Stimulated activated CD4-positive, alpha-beta T cell treated with anti-CD3 and anti-CD28 coated beads, Interleukin-2, amount 100 ng/mL, for 48 hours (primary cell): ENCODE data around the gene FMOD.

Source experiments
- DNase-seq, 2 donors: peaks; one replicate each; pipeline ENCODE4 v3.0.0-alpha.2; 2020

The FMOD gene

DNA sequence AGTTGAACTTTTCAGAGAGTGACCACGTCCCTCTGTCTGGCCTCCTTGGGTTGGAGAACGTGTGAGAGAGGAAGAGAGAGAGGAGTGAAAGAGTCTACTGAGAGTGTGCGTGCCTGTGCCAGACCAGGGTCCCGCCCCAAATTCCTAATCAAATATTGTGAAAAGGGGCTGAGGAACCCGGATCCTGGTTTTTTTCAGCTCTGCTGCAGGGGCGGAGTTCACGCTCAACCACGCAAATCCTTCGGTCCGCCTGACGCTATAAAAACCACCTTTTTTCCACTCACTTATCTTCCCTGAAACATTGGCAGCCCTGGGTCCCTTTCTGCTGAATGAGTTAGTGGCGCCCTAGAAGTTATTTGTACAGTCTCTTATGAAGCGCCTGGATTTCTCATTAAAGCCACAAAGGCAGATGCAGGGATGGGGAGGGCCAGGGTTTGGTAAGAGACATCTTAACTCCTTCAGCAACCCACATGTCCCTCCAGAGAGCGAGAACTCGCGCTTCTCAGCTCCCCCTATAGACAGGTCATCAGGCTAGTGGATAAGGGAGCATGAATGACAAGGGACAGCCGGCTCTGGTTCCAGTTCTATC, at the start of gene FMOD:
FMOD (minus strand) TSS at position 86 of the 589 bp plus-strand sequence. CDS start 2,852 bp downstream, outside the sequence.
- no peak for DNase-seq

DNA sequence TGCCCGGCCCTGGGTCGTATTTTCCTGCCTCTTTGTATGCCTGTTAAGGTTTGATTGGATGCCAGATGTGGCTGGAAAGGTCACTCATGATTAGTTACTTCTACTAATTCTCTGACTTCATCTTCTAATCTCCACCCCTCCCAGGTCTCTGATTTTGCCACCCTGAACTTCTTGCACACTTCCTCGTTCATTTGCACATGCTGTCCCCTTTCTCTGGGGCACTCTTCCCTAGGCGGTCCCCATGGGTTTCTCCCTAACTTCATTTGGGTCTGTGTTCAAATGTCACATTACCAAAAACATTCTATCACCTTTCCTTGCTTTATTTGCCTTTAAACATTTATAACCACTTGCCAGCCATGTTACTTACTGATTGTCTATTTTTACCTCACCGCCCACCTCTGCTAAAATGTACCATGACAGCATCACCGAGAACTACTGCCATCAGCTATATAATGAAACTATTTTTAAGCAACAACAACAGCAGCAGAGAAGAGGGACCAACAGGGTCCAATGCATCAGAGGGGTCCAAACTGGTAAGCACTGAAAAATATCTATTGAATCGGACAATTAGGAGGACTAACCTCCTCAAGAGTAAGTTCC, 45.8 kb upstream of the FMOD start:
- DNase-seq = no peak

DNA sequence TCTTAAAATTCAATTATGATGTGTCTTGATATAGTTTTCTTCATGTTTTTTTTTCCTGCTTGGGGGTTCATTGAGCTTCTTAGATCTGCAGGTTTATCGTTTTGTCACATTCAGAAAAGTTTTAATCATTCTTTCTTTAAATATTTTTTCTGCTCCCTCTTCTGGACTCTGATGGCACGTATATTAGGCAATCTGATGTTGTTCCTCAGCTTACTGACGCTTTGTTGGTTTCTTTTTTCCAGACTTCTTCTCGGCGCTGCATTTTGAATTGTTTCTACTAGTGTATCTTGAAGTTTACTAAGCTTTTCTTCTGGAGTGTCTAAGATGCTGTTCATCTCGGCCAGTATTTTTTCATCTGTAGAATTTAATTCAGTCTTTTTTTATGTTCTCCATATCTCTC, 44.8 kb upstream of the FMOD start:
- DNase-seq = no peak

DNA sequence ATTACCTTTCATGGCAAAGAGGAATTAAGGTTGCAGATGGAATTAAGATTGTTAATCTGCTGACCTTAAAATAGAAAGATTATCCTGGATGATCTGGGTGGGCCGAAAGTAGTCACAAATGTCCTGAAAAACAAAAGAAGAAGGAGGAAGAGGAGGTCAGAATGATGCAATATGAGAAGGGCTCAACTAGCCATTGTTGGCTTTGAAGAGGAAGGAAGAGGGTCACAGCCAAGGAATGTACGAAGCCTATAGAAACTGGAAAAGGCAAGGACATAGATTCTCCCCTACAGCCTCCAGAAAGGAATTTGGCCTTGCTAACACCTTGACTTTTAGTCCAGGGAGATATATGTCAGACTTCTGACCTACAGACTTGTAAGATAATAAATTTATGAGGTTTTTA, 39.4 kb upstream of the FMOD start:
- DNase-seq = no peak

DNA sequence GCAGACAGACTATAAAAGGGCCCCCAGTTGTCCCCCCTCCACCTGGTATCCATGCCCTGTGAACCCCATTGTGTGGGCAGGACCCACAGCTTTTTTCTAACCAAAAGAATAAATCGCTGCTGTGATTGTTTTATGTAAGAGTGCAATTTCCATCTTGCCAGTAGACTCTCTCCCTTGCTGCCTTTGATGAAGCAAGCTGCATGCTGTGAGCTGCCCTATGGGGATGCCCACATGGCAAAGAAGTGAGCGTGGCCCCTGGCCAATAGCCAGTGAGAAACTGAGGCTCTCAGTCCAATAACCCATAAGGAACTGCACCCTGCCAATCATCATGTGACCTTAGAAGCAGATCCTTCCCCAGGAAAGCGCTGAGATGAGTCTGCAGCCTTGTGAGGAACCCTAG, 37.8 kb upstream of the FMOD start:
- DNase-seq = no peak

DNA sequence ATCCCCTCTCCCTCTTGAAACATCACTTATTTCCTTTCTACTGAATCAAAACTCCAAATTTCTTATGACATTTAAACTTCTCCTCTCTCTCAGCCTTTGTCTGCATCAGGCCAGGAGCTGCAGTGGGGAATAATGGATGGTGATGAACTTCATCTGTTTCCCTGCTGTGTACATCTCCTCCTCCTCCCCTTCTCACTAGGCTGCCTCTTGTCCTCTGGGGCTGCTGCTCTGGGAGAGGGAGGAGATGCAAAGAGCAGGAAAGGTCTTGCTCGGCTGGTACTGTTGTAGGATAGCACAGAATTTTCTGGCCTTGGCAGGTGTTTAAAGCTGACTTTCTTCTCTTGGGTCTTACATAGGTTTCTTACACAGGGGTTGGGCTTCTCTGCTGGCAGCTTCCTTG, 31.1 kb upstream of the FMOD start:
- DNase-seq = no peak

DNA sequence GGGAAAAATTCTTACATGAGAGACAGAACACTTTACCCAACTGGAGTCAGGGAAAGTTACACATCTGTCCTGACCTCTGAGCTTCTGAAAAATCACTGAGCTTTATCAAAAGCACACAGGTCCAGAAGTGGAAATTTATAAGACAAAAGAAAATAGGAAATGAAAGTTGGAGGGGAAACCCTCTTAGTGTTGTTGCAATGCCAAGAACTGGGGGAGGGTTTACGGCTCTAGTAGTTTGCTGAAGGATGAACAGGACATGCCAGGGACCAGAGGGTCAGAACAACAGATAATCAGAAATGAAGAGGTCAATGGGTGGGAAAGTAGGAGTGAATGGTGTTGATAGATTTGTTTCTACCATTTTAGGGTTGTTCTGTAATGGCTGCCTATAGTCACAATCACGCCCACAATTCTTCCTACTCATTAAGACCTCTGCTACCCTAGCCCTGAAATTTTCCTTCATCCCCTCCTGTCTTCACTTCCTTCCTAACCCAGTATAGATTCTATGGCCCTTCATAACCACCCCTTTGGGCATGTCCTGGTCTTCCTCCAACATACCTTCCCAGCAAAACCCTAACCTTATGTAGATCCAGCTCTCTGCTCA, 30.3 kb upstream of the FMOD start:
- no peak for DNase-seq

DNA sequence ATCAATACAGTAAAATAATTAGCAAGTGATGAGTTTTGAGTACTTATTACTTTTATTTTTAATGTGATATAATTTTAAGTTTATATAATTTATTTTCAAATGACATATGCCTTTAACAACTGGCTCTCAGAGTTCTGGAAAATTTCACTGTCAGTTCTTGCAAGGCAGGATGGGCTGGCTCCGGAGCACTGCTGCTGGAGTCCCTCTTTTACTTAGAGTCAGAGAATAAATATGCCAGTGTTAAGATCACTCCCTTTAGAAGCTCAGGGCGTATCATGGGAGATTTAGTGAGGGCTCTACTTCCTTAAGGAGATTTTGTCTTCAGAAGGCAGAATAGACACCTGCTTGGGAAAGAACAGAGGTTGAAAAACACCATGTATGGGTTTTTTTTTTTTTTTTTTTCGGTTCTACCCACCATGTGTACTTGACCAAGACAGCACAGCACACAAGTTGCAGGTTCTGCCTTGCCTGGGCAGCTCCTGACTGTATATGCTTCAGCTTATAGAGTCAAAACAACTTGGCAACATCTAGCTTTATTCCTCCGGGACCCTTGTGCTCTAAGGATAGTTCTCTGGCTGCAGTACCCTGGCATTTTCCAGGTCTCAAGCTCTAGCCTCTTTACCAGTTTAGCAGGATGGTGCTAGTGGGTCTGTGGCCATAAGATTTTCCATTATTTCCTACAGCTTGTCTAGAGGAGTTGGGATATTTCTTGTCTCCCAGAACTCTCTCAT, 29.7 kb upstream of the FMOD start:
- no peak for DNase-seq

DNA sequence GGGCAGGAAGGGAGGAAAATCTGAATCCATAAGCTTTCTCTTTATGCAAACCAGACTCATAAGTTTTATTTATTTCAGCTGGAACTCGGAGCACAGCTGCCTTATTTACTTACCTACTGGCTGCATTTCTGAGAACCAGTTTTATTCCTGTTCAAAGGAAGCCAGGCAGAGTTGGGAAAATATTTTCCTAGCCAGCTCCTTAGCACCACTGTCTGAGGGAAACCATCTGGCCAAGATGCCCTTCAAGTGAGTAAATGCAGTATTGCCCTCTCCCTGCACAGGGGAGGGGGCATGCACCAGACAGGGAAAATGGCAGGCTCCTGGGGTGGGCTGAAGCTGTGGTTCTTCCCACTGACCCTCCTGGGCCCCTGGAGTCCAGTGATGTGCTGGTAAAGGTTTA, 28.9 kb upstream of the FMOD start:
- no peak for DNase-seq

DNA sequence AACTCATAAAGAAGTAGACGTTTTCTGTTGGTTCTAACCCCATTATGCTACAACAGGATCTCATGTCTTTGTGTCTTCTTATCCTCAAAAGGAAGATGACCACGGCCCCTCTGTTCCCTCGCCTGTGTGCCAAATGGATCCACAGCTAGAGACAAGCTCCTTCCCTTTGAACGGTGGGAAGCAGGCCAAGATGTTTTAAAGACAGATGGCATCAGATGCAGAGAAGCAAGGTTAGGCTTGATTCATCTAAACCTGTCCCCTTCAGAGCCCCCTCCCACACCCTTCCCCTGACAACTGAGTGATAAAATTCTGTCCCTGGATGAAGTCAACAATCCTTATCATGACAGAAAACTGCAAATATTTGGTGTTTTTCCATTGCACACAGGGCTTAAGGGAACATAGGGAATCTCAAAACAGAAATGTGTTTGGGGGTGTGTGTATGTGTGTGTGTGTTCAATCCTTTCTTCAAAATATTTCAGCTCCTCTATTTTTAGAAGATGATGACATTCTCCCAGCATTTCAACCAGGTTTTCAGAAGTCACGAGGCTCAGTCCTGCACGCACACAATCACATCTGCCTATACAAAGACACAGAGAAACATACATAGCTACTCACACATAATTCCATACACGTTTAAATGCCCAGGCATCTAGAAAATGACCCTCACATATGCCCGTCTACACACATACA, 27.8 kb upstream of the FMOD start:
- DNase-seq = no peak

DNA sequence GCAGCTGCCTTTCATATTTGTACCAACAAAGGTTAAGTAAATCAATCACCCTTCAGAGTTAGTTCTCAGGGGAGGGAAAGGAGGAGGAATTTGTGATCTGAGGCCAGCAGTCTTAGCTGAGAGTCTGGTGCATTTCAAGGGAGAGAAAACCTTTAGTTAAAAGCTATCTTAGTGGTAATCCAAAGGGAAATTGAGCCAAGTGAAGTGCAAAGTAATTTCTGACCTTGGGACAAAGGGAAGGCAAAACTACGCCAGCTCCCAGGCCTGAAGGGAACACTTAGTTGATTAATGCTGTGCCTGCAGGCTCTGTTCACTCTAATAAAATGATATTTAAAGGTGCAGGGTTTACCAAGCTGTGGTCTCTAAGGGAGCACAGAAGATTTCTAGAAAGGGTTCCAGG, 23.1 kb upstream of the FMOD start:
- no peak for DNase-seq

DNA sequence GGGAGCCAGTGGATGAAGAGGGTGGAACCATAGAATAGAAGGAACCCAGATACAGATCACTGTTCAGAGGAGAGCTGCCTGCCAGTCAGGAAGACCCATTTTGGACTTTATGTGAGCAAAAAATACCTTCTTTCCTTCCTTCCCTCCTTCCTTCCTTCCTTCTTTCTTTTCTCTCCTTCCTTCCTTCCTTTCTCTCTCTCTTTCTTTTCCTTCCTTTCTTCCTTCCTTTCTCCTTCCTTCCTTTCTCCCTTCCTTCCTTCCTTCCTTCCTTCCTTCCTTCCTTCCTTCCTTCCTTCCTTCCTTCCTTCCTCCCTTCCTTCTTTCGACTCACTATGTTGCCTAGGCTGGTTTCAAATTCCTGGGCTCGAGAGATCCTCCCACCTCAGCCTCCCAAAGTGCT, 22.1 kb upstream of the FMOD start:
- no peak for DNase-seq

DNA sequence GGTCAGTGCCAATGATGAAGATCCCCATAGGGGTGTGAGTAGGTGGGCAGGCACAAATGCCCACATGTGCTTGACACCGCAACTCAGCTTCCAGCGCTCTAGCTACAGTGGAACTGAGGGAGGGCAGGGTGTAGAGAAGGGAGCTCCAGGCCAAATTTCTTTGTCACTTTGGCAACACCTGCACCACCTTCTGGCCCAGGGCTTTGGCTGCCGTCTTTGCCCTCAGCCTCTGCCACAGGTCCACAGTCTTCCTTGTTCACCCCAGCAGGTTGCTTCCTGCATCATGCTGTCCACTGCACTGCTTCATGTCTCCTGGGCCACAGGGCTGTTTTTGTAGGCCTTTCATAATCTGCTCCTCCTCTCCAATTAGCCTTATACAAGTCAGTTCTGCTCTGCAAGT, 20.4 kb upstream of the FMOD start:
- DNase-seq = no peak

DNA sequence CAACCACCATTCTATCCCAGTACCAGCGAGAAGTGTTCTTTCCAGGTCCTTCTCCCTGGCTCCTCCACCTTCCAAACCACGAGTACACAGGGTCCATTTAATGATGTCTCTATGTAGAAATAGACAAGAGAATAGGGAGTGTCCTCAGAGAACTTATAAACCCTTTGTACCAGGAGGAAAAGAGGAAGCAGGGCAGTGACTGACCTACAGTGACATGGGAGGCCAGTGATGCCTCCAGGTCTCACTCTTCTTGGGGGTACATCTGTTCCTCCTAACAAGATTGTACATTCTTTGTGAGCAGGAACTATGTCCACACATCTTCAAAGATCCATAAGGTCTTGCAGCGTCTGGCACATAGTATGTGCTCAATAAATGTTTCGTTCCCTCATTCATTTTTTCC, 18.7 kb upstream of the FMOD start:
- no peak for DNase-seq

DNA sequence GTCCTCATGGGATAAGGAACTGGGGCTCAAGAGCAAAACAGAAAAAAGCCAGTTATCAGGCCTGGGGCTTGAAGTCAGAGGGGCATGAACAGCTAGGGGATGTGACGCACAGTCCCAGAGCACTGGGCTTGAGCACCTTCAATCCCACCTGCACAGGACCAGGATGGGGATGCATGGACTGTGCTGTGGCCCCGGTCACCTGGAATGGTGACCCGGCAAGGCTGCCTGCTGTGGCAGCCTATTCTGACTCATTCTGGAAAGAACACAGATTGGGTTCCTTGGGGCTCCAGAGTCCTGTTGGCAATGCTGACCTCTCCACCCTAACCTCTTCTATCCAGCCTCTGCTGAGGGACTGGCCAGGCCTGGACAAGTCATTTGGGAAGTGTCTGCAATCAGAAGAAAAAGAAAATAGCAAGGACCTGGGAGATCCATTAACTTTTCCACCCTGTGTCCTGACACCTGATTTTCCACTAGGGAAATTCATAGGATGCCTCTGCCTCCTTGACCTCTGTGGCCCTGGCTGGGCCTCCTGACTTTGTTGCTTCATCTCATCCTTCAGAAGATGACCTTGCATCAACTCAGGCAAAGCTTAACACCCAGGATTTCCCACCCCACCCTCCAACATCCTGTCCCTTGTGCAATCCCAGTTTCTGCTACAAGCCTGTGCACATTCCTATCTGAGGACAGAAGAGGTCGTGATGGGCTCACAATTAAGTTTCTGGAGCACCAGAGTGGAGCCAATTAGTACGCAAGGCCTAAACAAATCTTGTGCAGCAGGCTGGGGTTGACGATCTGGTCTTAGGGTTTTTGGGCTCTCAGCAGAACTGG, 17.9 kb upstream of the FMOD start:
- DNase-seq = no peak

DNA sequence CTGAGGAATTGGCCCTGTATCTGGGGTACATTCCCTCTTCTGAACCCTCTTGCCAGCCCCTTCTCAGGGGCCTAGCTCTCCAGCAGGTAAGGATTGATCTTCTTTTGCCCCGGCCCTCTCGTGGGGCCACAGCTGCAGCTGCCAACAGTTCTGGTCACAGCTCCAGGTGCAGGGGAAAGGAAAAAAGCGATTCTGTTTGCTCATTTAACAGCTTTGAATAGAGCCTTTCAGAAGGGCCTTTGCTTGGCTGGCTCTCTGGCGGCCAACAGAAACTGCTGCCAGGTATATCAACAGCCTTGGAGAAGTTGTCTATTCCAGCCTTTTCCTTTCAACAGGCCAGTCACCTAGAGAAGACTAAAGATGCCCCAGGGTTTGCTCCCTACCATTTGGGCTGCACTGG, 16.1 kb upstream of the FMOD start:
- no peak for DNase-seq

DNA sequence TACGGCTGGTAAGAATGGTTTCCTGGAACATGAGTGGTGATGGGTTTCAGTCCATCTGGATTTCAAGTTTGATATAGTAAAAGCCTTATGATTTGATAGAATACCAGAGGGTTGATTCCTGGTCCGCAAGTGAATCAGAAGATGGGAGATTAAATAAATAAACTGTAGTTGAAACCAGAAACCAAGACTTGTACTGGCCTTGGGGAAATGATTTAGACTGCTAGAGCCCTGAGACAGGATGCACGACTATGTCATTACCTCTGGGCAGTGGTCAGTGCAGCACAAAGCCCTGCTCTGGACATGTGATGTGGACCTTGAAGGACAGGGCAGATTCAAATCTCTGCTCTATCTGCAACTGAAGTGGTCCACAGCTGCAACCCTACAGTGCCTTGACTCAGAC, 15.6 kb upstream of the FMOD start:
- no peak for DNase-seq

DNA sequence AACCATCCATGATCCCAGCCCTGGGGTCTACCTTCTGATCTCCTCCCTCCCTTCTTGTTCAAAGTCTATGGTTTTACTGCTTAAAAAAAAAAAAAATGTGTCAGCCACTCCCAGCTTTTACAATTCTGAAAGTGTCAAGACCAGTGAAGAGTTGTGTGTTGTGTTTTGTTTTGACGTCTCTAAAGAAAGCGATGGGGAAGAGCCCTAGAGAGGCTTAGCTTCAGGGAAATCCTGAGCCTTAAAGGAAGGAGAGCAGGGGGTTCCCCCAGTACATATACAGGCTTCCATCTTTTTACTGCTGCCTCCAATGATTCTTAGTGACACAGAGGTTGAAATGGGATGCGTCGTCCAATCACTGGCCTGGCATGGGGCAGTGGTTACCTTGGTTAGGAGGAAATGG, 13.9 kb upstream of the FMOD start:
- DNase-seq = no peak

DNA sequence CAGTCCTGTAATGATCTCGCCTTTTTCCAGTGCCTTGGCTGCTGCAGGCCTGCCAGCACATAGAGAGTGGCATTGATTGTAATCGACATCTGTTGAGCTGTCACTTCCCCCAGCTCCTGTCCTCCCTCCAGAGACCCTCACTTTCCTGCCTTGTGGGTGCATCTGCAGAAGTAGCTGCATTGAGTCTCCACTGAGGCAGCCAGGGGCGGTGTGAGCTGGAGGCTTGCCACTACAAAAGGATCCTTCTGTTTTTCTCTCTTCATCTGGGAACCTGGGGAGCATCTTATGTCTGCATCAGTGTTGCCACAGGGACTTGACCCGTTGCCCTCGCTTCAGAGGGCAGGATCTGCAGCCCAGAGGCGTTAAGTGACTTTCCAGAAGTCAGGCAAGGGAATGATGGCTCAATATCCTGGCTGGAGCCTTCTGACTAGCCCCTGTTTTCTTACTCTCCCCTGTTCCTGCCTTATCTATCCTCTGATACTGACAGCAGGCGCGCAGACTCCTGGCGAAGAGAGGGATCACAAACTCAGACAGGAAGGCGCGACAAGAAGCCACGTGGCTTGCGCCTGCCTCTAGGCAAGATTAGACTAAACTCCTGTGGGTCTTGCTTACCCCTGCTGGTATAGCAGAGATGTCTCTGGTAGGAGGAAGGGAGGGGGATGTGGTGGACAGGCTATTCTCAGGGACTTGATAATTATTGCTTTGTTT, 13.3 kb upstream of the FMOD start:
- DNase-seq = no peak

DNA sequence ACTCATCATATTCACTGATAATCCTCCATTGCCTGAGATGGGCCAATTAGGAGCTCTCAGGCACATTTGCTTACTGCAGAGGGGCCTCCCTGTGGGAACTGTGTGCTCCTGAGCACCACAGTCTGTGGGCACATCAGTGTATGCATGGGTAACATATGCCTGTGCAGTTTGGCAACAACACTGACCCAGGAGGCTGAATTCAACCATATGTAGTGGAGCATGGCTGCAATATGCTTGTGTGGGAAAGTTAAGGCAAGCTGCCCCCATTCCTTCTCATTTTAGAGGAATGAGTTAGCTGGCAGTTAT, 11.8 kb upstream of the FMOD start:
- no peak for DNase-seq

DNA sequence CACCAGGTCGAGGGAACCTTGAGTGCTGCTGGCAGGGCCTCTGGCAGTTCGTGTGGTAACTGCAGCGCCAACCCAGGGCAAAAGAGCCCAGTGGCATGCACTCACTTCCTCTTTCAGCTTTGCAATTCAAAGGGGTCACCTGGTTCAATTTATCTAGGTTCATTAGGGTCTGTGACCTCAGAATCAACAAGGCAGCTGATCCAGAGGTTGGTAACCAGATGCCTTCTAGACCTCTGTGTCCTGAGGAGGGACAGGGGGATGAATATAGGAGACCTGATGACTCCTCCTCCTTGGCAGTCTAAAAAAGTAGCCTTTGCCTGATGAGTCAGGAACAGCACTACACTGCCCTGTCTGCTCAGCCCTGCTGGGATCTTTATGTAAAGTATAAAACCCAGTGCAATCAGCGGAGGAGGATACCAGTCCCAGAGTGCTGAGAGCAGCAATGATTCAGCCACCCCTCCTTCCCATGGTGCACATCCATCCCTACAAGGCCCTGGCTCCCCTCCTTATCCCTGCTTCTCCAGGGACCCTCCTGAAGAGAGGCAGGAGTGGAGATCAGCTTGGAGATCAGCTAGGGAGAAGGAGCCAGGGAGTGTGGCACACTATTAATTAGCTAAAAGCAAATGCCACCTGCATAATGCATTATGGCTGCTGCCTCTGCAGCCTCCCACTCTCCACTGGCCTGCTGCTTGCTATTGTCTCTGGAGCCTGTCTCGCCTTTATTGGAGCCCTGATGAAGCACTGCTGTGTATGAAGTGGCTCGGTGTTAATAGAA, 11.2 kb upstream of the FMOD start:
- DNase-seq = no peak
